ENCODE data around the gene ZNF334.

ZNF334 gene

DNA sequence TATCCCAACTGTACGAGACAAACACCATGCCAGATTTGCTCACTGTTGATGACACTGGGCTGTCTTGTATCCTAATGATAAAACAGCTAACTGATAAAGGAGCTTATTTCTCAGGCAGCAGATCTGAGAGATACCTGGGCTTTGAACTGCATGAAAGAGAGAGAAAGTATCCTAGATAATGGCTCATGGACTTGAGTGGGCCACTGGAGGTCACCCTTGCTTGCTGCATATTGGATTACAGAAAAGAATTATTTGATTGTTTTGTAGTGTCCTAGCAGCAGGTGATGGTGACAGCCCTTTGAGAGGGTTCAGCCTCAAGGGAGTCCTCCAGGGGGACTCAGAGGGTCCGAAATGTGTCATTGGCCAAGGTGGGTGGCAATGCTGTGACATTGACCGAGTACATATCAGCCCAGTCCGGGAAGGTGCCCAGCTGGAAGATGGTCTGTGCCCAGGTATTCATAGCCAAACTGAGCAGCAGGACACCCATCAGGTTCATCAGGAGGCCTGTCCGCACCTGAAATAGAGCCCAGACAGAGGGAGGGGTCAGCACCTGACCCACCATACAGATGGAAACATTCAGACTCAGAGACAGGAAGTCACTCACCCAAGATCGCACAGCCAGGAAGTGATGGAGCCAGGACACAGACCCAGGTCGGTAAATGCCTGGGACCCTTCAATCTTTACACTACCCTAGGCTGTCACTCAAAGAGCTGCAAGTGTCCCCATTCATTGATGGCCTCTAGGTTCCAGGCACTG lies 46.5 kb upstream of the ZNF334 start:
- peaks cover 7% of the 10 kb centered on the region for H3K27me3 ChIP-seq (ENCODE audit: control insufficient read depth, low read length)
- no peaks in the 10 kb centered on the region for H3K9me2 ChIP-seq (replicated peaks; ENCODE audit: control insufficient read depth, low read length)
- no peaks in the 10 kb centered on the region for H3F3A ChIP-seq (ENCODE audit: control insufficient read depth, insufficient read depth)
- H3K4me3 ChIP-seq (ENCODE audit: low read length): no peak overlapping the region
- H3K9me3 ChIP-seq (ENCODE audit: control insufficient read depth, insufficient read depth, low read length): no peaks in the 10 kb centered on the region
- no peaks in the 10 kb centered on the region for H4K20me1 ChIP-seq (ENCODE audit: control insufficient read depth, insufficient read depth, low read depth, low read length)
- H3K4me2 ChIP-seq (ENCODE audit: low read length): no peak overlapping the region
- H3K27ac ChIP-seq (ENCODE audit: low read depth, low read length): no peak overlapping the region
- H3K79me2 ChIP-seq (ENCODE audit: control insufficient read depth, low read length): no peaks in the 10 kb centered on the region
- H3K4me1 ChIP-seq (ENCODE audit: control insufficient read depth, low read length): peaks cover 4% of the 10 kb centered on the region; the same call in 1 of the 2 replicates
- TF ChIP-seq, protein P1, sequence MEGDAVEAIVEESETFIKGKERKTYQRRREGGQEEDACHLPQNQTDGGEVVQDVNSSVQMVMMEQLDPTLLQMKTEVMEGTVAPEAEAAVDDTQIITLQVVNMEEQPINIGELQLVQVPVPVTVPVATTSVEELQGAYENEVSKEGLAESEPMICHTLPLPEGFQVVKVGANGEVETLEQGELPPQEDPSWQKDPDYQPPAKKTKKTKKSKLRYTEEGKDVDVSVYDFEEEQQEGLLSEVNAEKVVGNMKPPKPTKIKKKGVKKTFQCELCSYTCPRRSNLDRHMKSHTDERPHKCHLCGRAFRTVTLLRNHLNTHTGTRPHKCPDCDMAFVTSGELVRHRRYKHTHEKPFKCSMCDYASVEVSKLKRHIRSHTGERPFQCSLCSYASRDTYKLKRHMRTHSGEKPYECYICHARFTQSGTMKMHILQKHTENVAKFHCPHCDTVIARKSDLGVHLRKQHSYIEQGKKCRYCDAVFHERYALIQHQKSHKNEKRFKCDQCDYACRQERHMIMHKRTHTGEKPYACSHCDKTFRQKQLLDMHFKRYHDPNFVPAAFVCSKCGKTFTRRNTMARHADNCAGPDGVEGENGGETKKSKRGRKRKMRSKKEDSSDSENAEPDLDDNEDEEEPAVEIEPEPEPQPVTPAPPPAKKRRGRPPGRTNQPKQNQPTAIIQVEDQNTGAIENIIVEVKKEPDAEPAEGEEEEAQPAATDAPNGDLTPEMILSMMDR (IDR thresholded peaks at IDR 0.05; ENCODE audit: low read depth, low read length, poor library complexity, severe bottlenecking): peak; percentile 17
- TF ChIP-seq EZH2phosphoT487 (IDR thresholded peaks at IDR 0.05; ENCODE audit: borderline replicate concordance, low read length): no peak
- no peaks in the 10 kb centered on the region for H3K36me3 ChIP-seq (ENCODE audit: control insufficient read depth, low read length)

DNA sequence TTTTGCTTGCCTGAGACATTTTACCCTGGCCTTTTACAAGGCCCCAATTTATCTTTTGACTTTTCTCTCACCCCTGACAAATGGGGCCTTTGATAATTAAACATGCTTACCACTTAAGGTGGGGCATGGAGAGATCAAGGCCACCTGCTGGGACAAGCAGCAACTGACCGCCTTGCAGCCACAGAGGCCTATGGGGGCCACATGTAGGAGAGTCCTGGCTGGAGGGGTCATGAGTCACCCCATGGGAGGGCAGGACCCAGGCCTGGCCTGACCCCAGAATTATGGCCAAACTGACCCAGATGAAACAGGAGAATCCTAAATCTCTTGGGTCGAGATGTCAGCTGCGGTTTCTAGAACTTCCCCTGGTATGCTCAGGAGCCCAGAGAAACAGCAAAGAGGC lies 45.6 kb upstream of the ZNF334 start:
- Histone ChIP-seq H4K20me1 (ENCODE audit: control insufficient read depth, insufficient read depth, low read depth, low read length) (no peaks in the 10 kb centered on the region), H3K27me3 (ENCODE audit: control insufficient read depth, low read length) (peaks cover 6% of the 10 kb centered on the region), H3K4me2 (ENCODE audit: low read length) (no peak overlapping the region), H3K9me3 (ENCODE audit: control insufficient read depth, insufficient read depth, low read length) (no peaks in the 10 kb centered on the region), H3F3A (ENCODE audit: control insufficient read depth, insufficient read depth) (no peaks in the 10 kb centered on the region), H3K27ac (ENCODE audit: low read depth, low read length) (no peak overlapping the region), H3K9me2 (replicated peaks; ENCODE audit: control insufficient read depth, low read length) (no peaks in the 10 kb centered on the region), H3K79me2 (ENCODE audit: control insufficient read depth, low read length) (no peaks in the 10 kb centered on the region), H3K4me1 (ENCODE audit: control insufficient read depth, low read length) (peaks cover 4% of the 10 kb centered on the region; the same call in 1 of the 2 replicates), H3K4me3 (ENCODE audit: low read length) (no peak overlapping the region), H3K36me3 (ENCODE audit: control insufficient read depth, low read length) (no peaks in the 10 kb centered on the region)
- no peak for TF ChIP-seq EZH2phosphoT487 (IDR thresholded peaks at IDR 0.05; ENCODE audit: borderline replicate concordance, low read length)
- TF ChIP-seq, protein P1 (IDR thresholded peaks at IDR 0.05; ENCODE audit: low read depth, low read length, poor library complexity, severe bottlenecking): no peak

DNA sequence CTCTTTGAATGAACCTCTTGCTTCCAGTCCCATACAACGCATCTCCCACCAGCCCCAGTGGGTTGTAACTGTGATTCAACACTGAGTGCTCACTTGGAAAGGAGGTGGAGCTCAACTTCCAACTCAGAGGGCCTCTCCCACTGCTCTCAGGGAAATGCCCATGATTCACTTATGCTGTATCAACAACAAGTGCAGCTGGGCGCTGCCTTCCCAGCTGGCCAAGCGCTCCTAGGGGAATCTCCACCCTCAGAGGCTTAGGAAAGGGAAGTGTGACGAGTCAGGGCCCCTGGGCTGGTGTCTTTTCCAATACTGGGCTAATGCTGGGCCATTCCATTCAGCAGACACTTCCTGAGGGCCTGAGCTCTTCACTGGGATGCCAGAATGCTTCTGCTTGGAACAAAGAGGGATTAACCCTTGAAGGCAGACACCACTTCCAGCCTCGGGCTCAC lies 45.2 kb upstream of the ZNF334 start:
- H3K4me1 ChIP-seq (ENCODE audit: control insufficient read depth, low read length): peaks cover 4% of the 10 kb centered on the region; the same call in 1 of the 2 replicates
- no peaks in the 10 kb centered on the region for H3K36me3 ChIP-seq (ENCODE audit: control insufficient read depth, low read length)
- H3K27ac ChIP-seq (ENCODE audit: low read depth, low read length): no peak overlapping the region
- H3F3A ChIP-seq (ENCODE audit: control insufficient read depth, insufficient read depth): no peaks in the 10 kb centered on the region
- TF ChIP-seq, protein P1 (IDR thresholded peaks at IDR 0.05; ENCODE audit: low read depth, low read length, poor library complexity, severe bottlenecking): no peak
- no peak for TF ChIP-seq EZH2phosphoT487 (IDR thresholded peaks at IDR 0.05; ENCODE audit: borderline replicate concordance, low read length)
- no peaks in the 10 kb centered on the region for H3K9me2 ChIP-seq (replicated peaks; ENCODE audit: control insufficient read depth, low read length)
- no peaks in the 10 kb centered on the region for H3K79me2 ChIP-seq (ENCODE audit: control insufficient read depth, low read length)
- H3K9me3 ChIP-seq (ENCODE audit: control insufficient read depth, insufficient read depth, low read length): no peaks in the 10 kb centered on the region
- H3K27me3 ChIP-seq (ENCODE audit: control insufficient read depth, low read length): peaks cover 7% of the 10 kb centered on the region
- no peak overlapping the region for H3K4me2 ChIP-seq (ENCODE audit: low read length)
- no peaks in the 10 kb centered on the region for H4K20me1 ChIP-seq (ENCODE audit: control insufficient read depth, insufficient read depth, low read depth, low read length)
- no peak overlapping the region for H3K4me3 ChIP-seq (ENCODE audit: low read length)
